Upper lobe of left lung (tissue), 4 donors: ENCODE data around the gene ATG10.

Experiments
- POLR2A ChIP-seq, 4 donors: fragments of 450-650 bp; IDR thresholded peaks; one replicate each; pipeline ENCODE4 v1.5.1; 2016 to 2017; ENCODE audit warnings: antibody characterized with exemption in 4 of 4, mild to moderate bottlenecking in 2 of 4
- POLR2AphosphoS5 ChIP-seq, 2 donors: sonication (generic); formaldehyde crosslinking; IDR thresholded peaks; one replicate each; pipeline ENCODE4 v1.5.1; 2017; ENCODE audit warnings: antibody characterized with exemption in 2 of 2
- TF ChIP-seq, protein P1 (sequence below), 6 experiments: fragments of 450-650 bp in 4 of 6; fragments of 200-600 bp in 2 of 6; sonication (generic) in 2 of 6; IDR thresholded peaks; one replicate each; pipeline ENCODE4 v1.5.1; 2016 to 2019; ENCODE audit warnings: antibody characterized with exemption in 6 of 6

- TF ChIP-seq, protein P1, sequence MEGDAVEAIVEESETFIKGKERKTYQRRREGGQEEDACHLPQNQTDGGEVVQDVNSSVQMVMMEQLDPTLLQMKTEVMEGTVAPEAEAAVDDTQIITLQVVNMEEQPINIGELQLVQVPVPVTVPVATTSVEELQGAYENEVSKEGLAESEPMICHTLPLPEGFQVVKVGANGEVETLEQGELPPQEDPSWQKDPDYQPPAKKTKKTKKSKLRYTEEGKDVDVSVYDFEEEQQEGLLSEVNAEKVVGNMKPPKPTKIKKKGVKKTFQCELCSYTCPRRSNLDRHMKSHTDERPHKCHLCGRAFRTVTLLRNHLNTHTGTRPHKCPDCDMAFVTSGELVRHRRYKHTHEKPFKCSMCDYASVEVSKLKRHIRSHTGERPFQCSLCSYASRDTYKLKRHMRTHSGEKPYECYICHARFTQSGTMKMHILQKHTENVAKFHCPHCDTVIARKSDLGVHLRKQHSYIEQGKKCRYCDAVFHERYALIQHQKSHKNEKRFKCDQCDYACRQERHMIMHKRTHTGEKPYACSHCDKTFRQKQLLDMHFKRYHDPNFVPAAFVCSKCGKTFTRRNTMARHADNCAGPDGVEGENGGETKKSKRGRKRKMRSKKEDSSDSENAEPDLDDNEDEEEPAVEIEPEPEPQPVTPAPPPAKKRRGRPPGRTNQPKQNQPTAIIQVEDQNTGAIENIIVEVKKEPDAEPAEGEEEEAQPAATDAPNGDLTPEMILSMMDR (IDR thresholded peaks at IDR 0.05) = no peak
- no peak for TF ChIP-seq POLR2AphosphoS5 (IDR thresholded peaks at IDR 0.05)
- TF ChIP-seq POLR2A (IDR thresholded peaks at IDR 0.05) = no peak
Observed at GRCh38 chr5:82160948-82161347, 189.1 kb downstream of the ATG10 start.
